HG03139 (cell line): ENCODE results near the gene EFNA3.

Experiments
- ATAC-seq: cut with Tn5 transposase; IDR thresholded peaks from one replicate; pipeline ENCODE4 v1.9.1; 2021; ENCODE audit not compliant: unreplicated experiment

Gene EFNA3

DNA sequence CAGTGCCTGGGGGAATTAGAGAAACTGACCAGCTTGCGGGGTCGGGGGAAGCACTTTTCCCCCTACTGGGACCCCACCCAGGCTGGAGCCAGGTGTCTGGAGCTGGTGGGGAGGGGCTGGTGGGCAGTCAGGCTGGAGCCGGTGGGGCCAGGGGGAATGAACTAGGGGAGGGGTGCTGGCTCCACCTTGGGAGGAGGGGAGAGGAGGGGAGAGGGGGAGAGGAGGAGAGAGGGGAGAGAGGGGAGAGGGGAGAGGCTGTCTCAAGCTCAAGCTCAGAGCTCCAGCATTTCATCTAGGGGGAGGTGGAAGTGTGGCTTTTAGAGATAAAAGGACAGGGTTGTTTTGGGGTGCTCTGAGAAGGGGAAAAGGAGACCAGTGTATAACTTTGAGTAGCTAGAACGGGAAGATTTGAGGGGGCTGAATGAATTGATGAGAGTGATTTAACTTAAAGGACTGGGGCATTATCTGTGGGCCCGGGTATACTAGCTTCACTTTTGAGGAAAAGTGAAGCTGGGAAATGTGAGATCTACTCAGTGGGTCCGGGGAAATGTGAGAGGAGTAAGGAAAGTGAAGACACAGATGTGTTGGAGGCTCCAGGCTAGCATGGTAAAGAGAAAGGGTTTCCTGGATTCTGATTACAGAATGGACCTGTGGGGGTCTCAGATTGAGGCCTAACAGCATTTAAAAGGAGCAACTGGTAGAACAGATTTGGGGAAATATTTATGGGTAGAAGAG is 51.8 kb downstream of the EFNA3 start:
- ATAC-seq, result no peak

DNA sequence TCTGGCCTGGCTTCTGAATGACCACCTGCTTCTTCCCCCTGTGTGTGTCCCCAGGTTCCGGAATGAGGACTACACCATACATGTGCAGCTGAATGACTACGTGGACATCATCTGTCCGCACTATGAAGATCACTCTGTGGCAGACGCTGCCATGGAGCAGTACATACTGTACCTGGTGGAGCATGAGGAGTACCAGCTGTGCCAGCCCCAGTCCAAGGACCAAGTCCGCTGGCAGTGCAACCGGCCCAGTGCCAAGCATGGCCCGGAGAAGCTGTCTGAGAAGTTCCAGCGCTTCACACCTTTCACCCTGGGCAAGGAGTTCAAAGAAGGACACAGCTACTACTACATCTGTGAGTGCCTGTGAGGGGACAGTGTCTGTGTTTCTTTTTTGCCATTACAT is 52.6 kb downstream of the EFNA3 start:
- no peak for ATAC-seq

DNA sequence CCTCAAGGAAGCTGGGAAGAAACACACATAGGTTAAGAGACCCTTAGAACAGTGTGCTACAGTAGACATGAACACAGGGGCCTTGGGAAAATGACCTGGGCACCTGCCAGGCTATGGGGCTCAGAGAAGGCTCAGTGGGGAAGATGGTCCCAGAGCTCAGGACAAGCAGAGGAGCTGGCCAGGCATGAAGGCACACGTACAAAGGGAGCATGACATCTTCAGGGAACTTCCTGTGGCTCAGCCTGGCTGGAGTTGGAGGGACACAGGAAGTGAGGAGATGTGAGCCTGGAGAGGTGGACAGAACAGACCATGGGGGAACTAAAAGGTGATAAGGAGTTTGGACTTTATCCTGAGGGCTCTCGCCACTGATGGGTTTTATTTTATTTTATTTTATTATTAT is 53.2 kb downstream of the EFNA3 start:
- no peak for ATAC-seq

DNA sequence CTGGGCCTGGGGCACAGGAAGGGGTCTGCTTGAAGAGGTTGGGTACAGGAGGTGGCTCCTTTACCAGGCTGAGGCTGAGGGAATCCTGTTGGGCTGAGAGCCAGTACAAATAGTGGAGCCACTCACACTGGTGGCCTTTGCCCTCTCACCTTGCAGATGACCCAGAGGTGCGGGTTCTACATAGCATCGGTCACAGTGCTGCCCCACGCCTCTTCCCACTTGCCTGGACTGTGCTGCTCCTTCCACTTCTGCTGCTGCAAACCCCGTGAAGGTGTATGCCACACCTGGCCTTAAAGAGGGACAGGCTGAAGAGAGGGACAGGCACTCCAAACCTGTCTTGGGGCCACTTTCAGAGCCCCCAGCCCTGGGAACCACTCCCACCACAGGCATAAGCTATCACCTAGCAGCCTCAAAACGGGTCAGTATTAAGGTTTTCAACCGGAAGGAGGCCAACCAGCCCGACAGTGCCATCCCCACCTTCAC is 55.2 kb downstream of the EFNA3 start:
- ATAC-seq, result no peak

DNA sequence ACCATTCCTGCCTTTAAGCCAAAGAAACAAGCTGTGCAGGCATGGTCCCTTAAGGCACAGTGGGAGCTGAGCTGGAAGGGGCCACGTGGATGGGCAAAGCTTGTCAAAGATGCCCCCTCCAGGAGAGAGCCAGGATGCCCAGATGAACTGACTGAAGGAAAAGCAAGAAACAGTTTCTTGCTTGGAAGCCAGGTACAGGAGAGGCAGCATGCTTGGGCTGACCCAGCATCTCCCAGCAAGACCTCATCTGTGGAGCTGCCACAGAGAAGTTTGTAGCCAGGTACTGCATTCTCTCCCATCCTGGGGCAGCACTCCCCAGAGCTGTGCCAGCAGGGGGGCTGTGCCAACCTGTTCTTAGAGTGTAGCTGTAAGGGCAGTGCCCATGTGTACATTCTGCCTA is 55.7 kb downstream of the EFNA3 start:
- no peak for ATAC-seq

DNA sequence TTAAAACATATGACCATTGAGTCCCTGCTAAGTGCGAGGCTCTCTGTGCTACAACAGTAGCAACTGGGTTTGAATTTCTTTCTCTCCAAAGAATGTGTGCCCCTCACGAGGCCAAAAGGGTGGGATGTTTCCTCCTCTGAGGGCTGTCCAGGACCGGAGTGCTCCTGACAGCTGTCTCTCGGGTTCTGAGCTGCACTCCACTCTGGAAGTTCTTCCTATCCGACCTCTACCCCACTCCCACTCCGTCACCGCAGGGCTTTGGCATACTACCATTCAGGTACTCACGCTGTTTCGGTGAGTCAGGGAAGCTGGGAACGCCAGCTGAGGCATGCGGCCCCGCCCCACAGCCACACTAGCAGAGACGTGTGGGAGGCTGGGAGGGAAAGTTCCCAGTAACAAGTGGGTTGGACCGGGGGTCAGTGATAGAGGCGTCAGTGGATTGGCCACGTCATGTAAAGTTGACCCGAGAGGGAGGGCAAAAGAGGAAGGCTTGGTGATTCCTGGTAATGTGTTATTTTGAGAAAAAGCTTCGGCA is 56.3 kb downstream of the EFNA3 start:
- no peak for ATAC-seq

DNA sequence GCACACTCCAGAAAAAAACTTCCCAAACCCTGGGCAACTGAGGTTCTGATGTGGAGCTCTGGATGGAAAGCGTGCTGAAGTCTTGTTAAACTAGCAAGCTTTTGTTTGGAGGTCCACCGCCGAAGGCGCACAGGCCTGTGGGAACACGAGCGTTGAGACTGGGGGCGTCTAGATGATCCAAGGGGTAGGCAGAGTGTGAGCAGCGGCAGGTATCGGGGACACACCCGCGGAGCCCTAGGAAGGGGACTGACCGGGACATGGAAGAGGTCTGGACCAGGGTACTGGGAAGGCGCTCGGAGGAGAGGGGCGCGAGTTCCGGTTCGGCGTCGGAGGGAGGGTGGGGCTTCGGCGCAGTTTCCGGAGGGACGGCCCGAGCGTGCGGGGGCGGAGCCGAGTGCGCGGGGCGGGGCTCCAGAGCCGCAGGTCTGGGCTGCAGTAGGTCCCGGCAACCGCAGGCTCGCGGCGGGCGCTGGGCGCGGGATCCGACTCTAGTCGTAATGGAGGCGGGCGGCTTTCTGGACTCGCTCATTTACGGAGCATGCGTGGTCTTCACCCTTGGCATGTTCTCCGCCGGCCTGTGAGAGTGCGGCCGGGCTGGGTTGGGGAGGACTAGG is 56.9 kb downstream of the EFNA3 start, which contains the start of gene SLC50A1:
Gene SLC50A1, plus strand, starts transcription at position 438 of the 614 bp plus-strand sequence. Its CDS starts 60 bp downstream, at position 498.
- ATAC-seq, result peak; percentile 74

DNA sequence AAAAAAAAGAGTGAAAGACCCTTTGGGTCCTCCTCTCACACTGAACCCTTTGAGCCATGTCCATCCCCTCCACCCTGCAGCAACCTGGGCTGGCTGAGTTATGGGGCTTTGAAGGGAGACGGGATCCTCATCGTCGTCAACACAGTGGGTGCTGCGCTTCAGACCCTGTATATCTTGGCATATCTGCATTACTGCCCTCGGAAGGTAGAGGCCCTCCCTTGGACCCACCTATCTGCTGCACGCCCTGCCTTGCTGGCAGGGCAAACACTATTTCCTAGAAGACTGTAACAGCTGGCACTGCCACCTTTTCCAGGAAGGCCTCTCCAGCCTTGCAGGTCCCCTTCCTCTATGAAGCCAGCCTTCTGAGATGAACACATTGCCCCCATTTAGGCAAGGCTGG is 58.1 kb downstream of the EFNA3 start:
- no peak for ATAC-seq
